ENCODE data around the gene TRIM25.

TRIM25 gene

DNA sequence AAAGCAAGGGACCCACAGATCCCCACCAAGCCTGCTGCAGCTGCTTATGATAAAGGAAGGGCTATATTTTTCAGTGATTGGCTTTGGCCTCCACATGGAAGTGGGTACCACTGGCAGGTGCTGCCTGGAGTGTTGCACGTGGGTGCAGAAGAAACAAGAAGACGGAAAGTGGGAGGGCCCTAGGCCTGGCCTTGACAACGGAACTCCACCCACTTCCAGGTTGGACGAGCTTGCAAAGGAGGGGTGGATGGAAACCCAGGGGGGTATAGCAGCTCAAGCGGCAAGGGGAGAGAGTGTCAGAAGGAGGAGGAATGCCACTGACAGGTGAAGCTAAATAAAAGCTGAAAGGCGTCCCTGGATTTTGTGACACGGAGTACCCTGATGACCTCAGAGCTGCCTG, 20.3 kb downstream of the TRIM25 start:
- TF ChIP-seq TAF1 (IDR thresholded peaks at IDR 0.05; ENCODE audit: low read depth) (no peak), ZBTB7A (IDR thresholded peaks at IDR 0.05; ENCODE audit: low read depth) (no peak), TEAD4 (IDR thresholded peaks at IDR 0.05) (no peak), NFIC (IDR thresholded peaks at IDR 0.05) (no peak), MAX (IDR thresholded peaks at IDR 0.05) (peak; percentile 64)

DNA sequence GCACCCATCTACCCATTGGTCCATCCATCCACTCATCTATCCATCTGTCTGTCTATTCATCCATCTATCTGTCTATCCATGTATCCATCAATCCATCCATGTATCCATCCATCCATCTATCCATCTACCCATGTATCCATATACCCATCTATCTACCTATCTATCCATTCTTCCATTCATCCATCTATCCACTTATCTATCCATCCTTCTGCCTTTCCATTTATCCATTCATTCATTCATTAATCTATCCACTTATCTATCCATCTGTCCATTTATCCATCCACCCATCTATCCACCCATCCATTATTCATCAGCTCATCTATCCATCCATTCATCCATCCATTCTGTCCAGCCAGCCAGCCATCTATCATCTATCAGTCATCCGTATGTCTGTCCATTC, 21.5 kb downstream of the TRIM25 start:
- TF ChIP-seq TEAD4 (IDR thresholded peaks at IDR 0.05) (no peak), FOXM1 (IDR thresholded peaks at IDR 0.05; ENCODE audit: borderline replicate concordance, low read depth) (no peak), TCF12 (IDR thresholded peaks at IDR 0.05; ENCODE audit: low read depth) (no peak), TAF1 (IDR thresholded peaks at IDR 0.05; ENCODE audit: low read depth) (no peak), EGR1 (IDR thresholded peaks at IDR 0.05) (no peak), CREB1 (IDR thresholded peaks at IDR 0.05; ENCODE audit: low read depth) (no peak), EP300 (IDR thresholded peaks at IDR 0.05; ENCODE audit: borderline replicate concordance) (no peak), ZBTB7A (IDR thresholded peaks at IDR 0.05; ENCODE audit: low read depth) (no peak), NFIC (IDR thresholded peaks at IDR 0.05) (no peak), MAX (IDR thresholded peaks at IDR 0.05) (no peak)
- TF ChIP-seq, protein P1, sequence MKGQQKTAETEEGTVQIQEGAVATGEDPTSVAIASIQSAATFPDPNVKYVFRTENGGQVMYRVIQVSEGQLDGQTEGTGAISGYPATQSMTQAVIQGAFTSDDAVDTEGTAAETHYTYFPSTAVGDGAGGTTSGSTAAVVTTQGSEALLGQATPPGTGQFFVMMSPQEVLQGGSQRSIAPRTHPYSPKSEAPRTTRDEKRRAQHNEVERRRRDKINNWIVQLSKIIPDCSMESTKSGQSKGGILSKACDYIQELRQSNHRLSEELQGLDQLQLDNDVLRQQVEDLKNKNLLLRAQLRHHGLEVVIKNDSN (IDR thresholded peaks at IDR 0.05), result no peak

DNA sequence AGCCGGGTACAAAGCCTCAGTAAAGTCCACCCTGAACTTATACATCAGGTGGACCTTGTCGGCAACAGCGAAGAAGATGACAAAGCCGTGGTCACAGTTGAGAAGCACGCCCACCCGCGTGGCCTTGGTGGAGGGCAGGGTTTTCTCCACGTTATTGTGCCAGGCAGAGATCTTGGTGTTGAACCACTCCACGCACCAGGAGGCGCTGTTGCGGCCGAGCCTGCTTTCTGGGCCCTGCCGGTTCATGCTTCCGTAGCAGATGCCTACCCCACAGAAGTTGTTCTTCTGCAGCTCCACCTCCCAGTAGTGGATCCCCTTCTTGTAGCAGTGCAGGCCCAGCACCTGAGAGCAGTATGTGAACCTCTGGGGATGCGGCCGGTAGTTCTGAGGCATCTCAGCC, 22.1 kb downstream of the TRIM25 start:
- TF ChIP-seq ZBTB7A (IDR thresholded peaks at IDR 0.05; ENCODE audit: low read depth) (0 out of 2 replicates have a peak, but pooled peaks have one; percentile 10), REST (IDR thresholded peaks at IDR 0.05; ENCODE audit: low read depth) (no peak), MAX (IDR thresholded peaks at IDR 0.05) (no peak), YY1 (IDR thresholded peaks at IDR 0.05; ENCODE audit: low read depth) (no peak), EP300 (IDR thresholded peaks at IDR 0.05; ENCODE audit: borderline replicate concordance) (no peak), TCF12 (IDR thresholded peaks at IDR 0.05; ENCODE audit: low read depth) (no peak), RAD21 (IDR thresholded peaks at IDR 0.05; ENCODE audit: low read depth) (peak; percentile 32; the same call in 1 of the 2 replicates), FOXM1 (IDR thresholded peaks at IDR 0.05; ENCODE audit: borderline replicate concordance, low read depth) (no peak), CREB1 (IDR thresholded peaks at IDR 0.05; ENCODE audit: low read depth) (no peak), EGR1 (IDR thresholded peaks at IDR 0.05) (no peak), TEAD4 (IDR thresholded peaks at IDR 0.05) (no peak), TAF1 (IDR thresholded peaks at IDR 0.05; ENCODE audit: low read depth) (no peak)
- TF ChIP-seq, protein P1 (IDR thresholded peaks at IDR 0.05), result no peak

- TF ChIP-seq CREB1 (IDR thresholded peaks at IDR 0.05; ENCODE audit: low read depth) (no peak), TCF12 (IDR thresholded peaks at IDR 0.05; ENCODE audit: low read depth) (peak; percentile 74), ZBTB7A (IDR thresholded peaks at IDR 0.05; ENCODE audit: low read depth) (0 out of 2 replicates have a peak, but pooled peaks have one; percentile 47), NFIC (IDR thresholded peaks at IDR 0.05) (no peak), TEAD4 (IDR thresholded peaks at IDR 0.05) (peak; percentile 43; the same call in 1 of the 2 replicates), FOXM1 (IDR thresholded peaks at IDR 0.05; ENCODE audit: borderline replicate concordance, low read depth) (no peak), YY1 (IDR thresholded peaks at IDR 0.05; ENCODE audit: low read depth) (no peak), RAD21 (IDR thresholded peaks at IDR 0.05; ENCODE audit: low read depth) (no peak), EP300 (IDR thresholded peaks at IDR 0.05; ENCODE audit: borderline replicate concordance) (peak; percentile 77), TAF1 (IDR thresholded peaks at IDR 0.05; ENCODE audit: low read depth) (no peak), EGR1 (IDR thresholded peaks at IDR 0.05) (no peak), CEBPB (IDR thresholded peaks at IDR 0.05) (no peak), MAX (IDR thresholded peaks at IDR 0.05) (no peak), REST (IDR thresholded peaks at IDR 0.05; ENCODE audit: low read depth) (no peak)
- TF ChIP-seq, protein P1 (IDR thresholded peaks at IDR 0.05), result no peak
These were observed 22.8 kb downstream of the TRIM25 start for GRCh38 chr17:56890906-56891674.
